Breast epithelium (tissue), 4 donors: ENCODE data around the gene EBF3. TPM values are rescaled to one million over a fixed set of nuclear protein-coding genes. Genes with fewer than 3 reads are reported as not detected.
A peak's percentile ranks its signal among the peaks of the same experiment; 100 is the strongest.

Experiments
- DNase-seq, 2 donors: peaks; one replicate each; pipeline ENCODE4 v3.0.0-alpha.2; 2019; ENCODE audit warnings: low spot score in 2 of 2
- H3K27ac ChIP-seq, 2 donors: fragments of 200-600 bp; sonication (generic) in 1 of 2; one replicate each; pipeline ENCODE4 v1.5.1; 2016 to 2019; ENCODE audit warnings: mild to moderate bottlenecking in 1 of 2
- H3K27me3 ChIP-seq, 2 donors: fragments of 200-600 bp; sonication (generic) in 1 of 2; one replicate each; pipeline versions ENCODE4 v1.5.1 to v1.6.0; 2017 to 2019; ENCODE audit warnings: control low read depth in 1 of 2, mild to moderate bottlenecking in 1 of 2
- H3K36me3 ChIP-seq: fragments of 200-600 bp; one replicate; pipeline ENCODE4 v1.5.1; 2019
- H3K4me1 ChIP-seq, 2 donors: fragments of 200-600 bp; sonication (generic); one replicate each; pipeline ENCODE4 v1.5.1; 2016 to 2019; ENCODE audit warnings: control low read depth in 1 of 2
- H3K4me3 ChIP-seq, 3 donors: fragments of 200-600 bp; sonication (generic); 1 replicate in 2 of 3; 2 replicates in 1 of 3; pipeline ENCODE4 v1.5.1; 2016 to 2019; ENCODE audit warnings: mild to moderate bottlenecking in 3 of 3, moderate library complexity in 2 of 3
- H3K9me3 ChIP-seq, 2 donors: fragments of 200-600 bp; sonication (generic) in 1 of 2; one replicate each; pipeline ENCODE4 v1.5.1; 2016 to 2019; ENCODE audit warnings: control low read depth in 1 of 2
- CTCF ChIP-seq, 3 donors: fragments of 450-650 bp; IDR thresholded peaks; one replicate each; pipeline ENCODE4 v1.5.1; 2016 to 2017; ENCODE audit warnings: antibody characterized with exemption in 3 of 3, mild to moderate bottlenecking in 3 of 3, moderate library complexity in 3 of 3
- POLR2A ChIP-seq: fragments of 450-650 bp; IDR thresholded peaks from one replicate; pipeline ENCODE4 v1.6.1; 2016; ENCODE audit warnings: antibody characterized with exemption, mild to moderate bottlenecking, moderate library complexity
- POLR2AphosphoS5 ChIP-seq, 3 donors: sonication (generic); formaldehyde crosslinking; IDR thresholded peaks; one replicate each; pipeline ENCODE4 v1.6.1; 2017; ENCODE audit warnings: antibody characterized with exemption in 3 of 3
- intact Hi-C: fragments of 100-400 bp; cut with DNase I; formaldehyde crosslinking; loops from one replicate; pipeline ENCODE4 v1.15.1; 2023; ENCODE audit warnings: low total_unique reads
- total RNA-seq, 3 donors: library from RNA; depleted of rRNA; stranded (reverse); fragments of >200 nt; gene quantifications; one replicate each; pipeline ENCODE4 v1.1.0, GENCODE V29; 2016

Gene EBF3
- 10 to 100 TPM in 1 of 3 donors, 1 to 10 TPM in 2; 4.2 to 28.0 (median 6.6) TPM for total RNA-seq

GRCh38 chr10:129963641-129964501 is at the start of gene EBF3:
Gene EBF3 (minus strand): TSS chr10:129964274. CDS start chr10:129963768, 506 bp downstream.
- no peak for TF ChIP-seq POLR2A
- TF ChIP-seq POLR2AphosphoS5 (IDR thresholded peaks at IDR 0.05), result no peak
- no peak for TF ChIP-seq CTCF (IDR thresholded peaks at IDR 0.05)
- peak in 1 of 2 donors; percentile 37 for DNase-seq
- H3K36me3 ChIP-seq, result no peaks in the 10 kb centered on the region
- H3K4me1 ChIP-seq, result peaks cover 0 to under 1% of the 10 kb centered on the region in 2 donors
- H3K27me3 ChIP-seq, result peaks cover 25 to 95% of the 10 kb centered on the region in 2 donors
- intact Hi-C loops, result loop anchor here (2.0 kb wide), 1 partner anchor 931 kb away; no protein-coding TSS in a partner anchor
- H3K4me3 ChIP-seq, result peak within 1 kb of the TSS; percentile 55 to 86 (median 79)
- H3K9me3 ChIP-seq, result no peaks in the 10 kb centered on the region
- H3K27ac ChIP-seq, result peak within 1 kb of the TSS; percentile 7 to 85

- no peaks in the 10 kb centered on the region for H3K36me3 ChIP-seq
- no peak overlapping the region for H3K27ac ChIP-seq
- no peak for DNase-seq
- intact Hi-C loops, result no loop called here
- TF ChIP-seq CTCF (IDR thresholded peaks at IDR 0.05) (no peak), POLR2A (no peak), POLR2AphosphoS5 (IDR thresholded peaks at IDR 0.05) (no peak)
- H3K4me1 ChIP-seq, result no peaks in the 10 kb centered on the region
- H3K27me3 ChIP-seq, result peaks cover 0 to 24% of the 10 kb centered on the region in 2 donors
- H3K4me3 ChIP-seq, result no peak overlapping the region
- no peaks in the 10 kb centered on the region for H3K9me3 ChIP-seq
Measured at GRCh38 chr10:130013335-130014262, 49.5 kb upstream of the EBF3 start.

- intact Hi-C loops, result no loop called here
- Histone ChIP-seq H3K4me3 (no peak overlapping the region), H3K27me3 (peaks cover 0 to 24% of the 10 kb centered on the region in 2 donors), H3K4me1 (no peaks in the 10 kb centered on the region), H3K36me3 (no peaks in the 10 kb centered on the region), H3K27ac (no peak overlapping the region), H3K9me3 (no peaks in the 10 kb centered on the region)
- no peak for DNase-seq
- TF ChIP-seq POLR2AphosphoS5 (IDR thresholded peaks at IDR 0.05) (no peak), POLR2A (no peak), CTCF (IDR thresholded peaks at IDR 0.05) (no peak)
Measured at GRCh38 chr10:130012129-130012528, 48.1 kb upstream of the EBF3 start.

GRCh38 chr10:130010653-130011052 is 46.6 kb upstream of the EBF3 start:
- TF ChIP-seq CTCF (IDR thresholded peaks at IDR 0.05), result no peak
- no peak for TF ChIP-seq POLR2A
- Histone ChIP-seq H3K27me3 (peaks cover 0 to 16% of the 10 kb centered on the region in 2 donors), H3K27ac (no peak overlapping the region), H3K9me3 (no peaks in the 10 kb centered on the region), H3K4me1 (no peaks in the 10 kb centered on the region), H3K4me3 (no peak overlapping the region), H3K36me3 (no peaks in the 10 kb centered on the region)
- intact Hi-C loops, result no loop called here
- DNase-seq, result no peak
